GM18868 (cell line): ENCODE data around the gene LRRC70.

ENCODE experiments used
- ATAC-seq: cut with Tn5 transposase; IDR thresholded peaks from one replicate; pipeline ENCODE4 v1.9.1; 2021; ENCODE audit warnings: mild to moderate bottlenecking, moderate library complexity; ENCODE audit not compliant: unreplicated experiment

Gene LRRC70

DNA sequence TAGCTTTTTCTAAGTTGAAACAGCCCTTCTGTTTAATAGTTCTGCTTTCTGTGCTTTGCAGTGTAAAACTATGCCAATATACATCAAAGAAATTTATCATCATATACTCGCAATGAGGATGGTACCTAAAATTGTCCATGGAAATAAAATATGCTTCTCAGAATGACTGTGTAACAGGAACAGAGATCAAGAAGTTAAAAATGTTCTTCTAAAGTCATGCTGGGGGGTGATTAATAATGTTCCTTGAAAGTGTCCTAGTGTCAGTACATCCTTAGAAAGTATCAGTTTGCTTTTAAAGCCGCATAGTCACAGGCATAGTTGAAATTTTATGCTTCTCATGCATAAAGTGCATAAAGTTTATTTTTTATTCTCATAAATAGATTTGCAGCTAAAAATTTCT lies 4.0 kb upstream of the LRRC70 start:
- ATAC-seq = peak; percentile 67

DNA sequence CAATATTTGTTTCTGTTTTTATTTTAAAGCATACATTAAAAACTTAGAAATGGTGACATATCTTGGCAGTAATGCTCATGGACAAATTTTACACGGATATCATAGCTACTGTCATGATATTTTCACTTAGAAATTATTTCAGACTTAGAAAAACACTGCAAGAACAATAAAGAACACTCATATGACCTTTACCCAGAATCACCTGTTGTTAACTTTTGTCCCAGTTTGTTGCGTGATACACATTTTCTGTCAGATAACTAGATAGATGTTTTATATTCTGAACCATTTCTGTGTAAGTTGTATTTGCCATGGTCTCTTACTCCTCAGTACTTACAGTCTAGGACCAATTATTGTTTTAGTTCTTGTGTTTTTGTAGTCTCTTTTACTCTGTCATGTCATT lies 3.6 kb upstream of the LRRC70 start:
- no peak for ATAC-seq

DNA sequence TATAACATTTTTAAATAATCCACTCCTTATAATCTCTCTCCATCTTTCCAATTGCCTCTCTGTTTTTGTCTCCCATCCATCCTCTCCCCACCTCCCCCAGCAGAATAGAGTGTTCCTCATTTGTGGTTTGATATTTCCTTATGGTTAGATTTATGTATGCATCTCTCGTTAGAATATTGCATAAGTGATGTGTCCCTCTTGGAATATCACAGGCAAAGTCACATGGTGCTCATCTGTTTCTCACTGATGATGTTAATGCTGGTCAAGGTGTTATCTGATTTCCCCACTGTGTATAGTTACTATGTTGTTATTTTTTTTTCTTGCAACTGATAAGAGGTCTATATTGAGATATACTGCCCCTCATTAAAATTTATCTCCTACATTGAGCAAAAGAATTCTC lies 3.1 kb upstream of the LRRC70 start:
- ATAC-seq = no peak

DNA sequence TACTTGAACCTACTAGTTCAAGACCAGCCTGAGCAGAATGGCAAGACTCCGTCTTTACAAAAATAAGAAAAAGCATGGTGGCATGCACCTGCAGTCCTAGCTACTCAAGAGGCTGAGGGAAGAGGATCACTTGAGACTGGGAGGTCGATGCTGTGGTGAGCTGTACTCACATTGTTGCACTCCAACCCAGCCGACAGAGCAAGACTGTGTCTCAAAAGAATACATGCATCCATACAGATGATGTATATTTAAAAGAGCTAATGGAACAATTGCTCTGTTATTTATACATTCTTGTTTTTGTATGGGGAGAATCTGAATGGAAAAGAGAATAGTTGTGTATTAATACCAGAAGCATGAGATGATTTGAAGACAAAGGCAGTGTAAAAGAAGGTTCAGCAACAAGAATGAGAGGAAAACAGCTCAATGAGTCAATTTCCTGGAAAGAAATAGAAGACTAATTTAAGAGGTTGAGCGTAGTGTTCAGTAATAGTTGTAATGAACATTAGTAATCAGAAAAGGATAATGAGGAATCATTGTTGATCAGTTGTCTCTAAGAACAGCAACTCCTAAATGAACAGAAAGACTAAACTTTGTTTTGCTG lies 1.9 kb upstream of the LRRC70 start:
- ATAC-seq = no peak

DNA sequence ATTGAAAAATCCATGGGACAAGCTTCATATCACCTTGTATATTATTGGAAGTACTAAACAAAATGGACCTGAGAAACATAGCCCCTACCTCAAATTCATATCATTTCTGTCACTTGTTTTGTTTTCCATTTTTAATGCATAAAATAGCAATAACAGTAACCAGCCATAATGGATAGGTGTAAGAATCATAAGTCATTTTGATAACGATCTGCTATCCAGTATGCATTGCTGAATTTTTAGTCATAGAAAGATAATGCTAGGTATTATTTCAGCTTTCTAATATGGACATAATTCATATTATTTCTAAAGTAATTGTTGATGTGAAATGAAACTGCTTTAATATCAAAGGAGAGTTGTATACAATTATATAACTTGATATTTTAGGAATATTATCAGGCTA lies 1.1 kb upstream of the LRRC70 start:
- ATAC-seq = no peak

DNA sequence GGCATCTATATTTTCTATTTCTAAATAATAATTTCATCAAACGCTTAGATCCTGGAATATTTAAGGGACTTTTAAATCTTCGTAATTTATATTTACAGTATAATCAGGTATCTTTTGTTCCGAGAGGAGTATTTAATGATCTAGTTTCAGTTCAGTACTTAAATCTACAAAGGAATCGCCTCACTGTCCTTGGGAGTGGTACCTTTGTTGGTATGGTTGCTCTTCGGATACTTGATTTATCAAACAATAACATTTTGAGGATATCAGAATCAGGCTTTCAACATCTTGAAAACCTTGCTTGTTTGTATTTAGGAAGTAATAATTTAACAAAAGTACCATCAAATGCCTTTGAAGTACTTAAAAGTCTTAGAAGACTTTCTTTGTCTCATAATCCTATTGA lies 1.1 kb downstream of the LRRC70 start:
- ATAC-seq = no peak

DNA sequence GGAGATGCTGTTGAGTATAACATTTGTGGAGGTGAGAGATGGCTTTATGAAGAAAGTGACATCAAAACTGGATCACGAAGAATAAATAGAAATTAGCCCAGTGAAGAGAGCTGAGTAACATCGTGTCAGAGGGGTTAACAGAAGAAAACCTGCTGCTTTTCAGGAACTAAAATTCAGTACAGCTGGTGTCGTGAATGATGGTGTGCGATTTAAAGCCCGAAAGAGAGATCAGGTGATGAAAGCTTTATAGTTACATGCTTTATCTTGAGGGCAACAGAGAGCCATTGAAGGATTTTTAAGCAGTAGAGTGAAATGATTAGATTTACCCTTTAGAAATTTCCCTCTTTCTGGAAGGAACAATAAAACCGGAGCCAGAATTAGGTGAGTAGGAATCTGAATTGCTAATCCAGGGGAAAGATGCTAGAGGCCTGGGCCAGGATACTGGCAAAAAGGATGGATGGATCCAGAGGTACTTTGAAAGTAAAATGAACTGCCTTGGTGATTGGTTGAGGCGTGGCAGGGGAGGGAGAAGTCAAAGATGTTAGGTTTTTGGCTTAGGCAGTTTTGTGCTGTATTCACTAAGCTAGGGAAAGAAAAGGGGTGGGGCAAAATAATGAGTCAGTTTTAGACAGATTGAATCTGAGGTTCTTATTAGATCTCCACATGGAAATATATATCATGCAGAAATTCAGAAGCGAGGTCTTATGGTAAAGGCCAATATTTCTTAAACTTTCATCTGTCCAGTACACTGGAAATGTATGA lies 3.4 kb downstream of the LRRC70 start:
- ATAC-seq = no peak

DNA sequence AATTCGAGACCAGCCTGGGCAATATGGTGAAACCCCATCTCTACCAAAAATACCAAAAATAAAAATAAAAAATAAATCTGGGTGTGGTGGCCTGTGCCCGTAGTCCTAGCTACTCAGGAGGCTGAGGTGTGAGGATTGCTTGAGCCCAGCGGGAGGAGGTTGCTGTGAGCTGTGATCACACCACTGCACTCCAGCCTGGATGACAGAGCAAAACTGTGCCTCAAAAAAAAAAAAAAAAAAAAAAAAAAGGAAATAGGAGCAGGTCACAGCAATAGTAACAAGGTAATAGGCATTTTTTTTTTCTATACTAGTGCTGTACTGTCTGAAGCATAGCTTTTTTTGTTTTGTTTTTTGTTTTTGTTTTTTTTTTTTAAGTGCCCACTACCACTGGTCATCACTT lies 5.8 kb downstream of the LRRC70 start:
- ATAC-seq = no peak

DNA sequence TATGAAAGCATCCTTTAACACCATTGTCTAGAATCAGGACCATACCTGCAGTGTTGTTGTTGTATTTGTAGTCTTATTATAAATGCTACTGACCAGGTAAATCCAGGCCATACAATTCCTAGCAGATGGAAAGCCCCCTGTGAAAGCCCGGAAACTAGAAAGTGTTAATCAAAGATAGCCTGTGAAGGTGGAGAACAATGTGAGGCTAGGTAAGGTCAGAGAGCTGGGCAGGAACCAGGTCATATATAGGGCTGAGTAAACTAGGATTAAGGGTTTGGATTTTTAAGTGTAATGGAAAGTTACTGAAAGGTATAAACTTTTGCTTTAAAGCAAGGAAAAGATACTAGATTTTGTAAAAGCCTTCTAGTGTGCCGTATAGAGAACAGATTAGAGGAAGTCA lies 6.7 kb downstream of the LRRC70 start:
- ATAC-seq = no peak

DNA sequence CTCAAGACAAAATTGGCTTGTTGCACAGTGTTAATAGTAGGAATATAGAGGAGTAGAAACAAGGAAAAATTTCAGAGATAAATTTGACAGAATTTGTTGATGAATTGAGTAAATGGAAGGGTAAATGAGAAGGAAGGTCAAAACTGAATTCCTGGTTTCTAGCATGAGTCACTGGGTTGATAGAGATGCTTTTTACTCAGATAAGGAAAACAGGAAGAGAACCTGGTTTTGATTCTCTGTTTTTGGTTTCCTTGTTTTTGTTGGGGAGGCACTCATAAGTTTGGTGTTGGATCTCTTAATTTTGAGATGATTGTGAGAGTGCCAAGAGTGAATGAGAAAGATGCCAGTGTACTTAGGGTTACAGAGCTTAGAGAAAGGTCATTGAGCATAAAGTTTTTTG lies 7.1 kb downstream of the LRRC70 start:
- ATAC-seq = no peak

DNA sequence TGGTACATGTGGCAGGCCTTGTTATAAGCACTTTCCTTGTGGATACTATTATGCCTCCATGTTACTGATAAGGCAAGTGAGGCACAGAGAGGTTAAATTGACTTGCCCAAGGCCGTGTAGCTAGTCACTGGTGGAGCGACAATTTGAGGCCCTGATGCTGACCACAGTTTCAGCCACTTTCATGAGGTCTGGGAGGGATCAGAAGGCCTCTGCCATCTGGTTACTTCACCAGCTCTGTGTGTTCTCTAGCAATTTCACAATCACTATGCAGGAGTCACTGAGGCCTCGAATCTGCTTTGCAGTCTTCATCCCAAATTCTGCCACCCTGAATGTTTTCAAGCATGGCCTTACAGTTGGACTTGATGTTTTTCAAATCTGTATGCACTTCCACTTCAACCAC lies 9.1 kb downstream of the LRRC70 start:
- no peak for ATAC-seq

DNA sequence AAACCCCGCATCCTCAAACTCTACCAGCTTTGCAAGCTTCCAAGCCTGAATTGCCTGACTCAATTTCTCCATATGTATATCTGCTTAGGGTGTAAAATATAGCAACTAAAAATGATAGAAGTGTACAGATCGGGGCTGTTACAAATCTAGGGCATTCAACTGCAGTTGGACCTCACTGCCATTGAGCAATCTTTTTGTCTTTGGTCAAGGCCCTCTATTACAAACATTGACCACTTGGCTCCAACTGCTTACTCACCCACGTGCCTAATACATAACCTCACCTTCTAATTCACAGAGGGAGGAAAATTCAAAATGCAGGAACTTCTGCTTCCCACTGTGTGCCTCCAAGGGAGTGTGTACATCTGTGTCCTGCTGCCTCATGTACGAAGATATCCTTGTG lies 10.0 kb downstream of the LRRC70 start:
- no peak for ATAC-seq

DNA sequence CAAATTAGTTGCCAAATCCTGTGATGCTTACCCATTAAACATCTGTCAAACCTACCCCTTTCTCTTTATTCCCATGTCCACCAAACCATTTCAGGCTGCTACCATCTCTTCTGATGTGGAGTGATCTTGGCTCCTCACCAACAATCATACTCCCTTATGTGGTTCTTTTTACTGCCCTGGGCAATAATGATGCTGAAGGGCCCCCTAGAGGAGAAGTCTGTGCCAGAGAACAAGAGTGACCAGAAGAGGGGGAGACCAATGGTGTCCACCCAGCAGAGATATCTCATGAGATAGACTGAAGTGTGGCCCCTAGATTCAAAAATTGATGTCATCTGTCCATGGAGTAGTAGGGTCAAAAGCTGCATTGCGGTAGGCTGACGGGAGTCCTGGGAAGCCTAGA lies 10.9 kb downstream of the LRRC70 start:
- no peak for ATAC-seq

DNA sequence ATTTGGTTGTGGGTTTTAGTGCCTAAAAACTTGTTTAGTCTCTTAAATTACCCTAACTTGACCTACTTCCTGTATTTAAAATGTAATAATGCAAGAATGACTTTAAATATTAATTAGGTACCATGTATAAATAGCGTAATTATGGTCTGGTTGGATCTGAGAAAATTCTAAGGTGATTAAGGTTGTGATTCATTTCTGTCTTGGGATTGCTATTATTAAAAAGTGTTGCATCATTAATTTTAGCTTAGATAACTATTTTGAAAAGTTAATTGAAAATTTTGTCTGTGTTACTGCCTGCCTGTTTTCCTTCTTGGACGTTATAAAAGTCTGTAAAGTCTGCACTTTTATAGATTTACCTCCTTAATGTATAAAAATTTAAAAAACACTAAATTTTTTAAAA lies 11.8 kb downstream of the LRRC70 start:
- ATAC-seq = no peak

DNA sequence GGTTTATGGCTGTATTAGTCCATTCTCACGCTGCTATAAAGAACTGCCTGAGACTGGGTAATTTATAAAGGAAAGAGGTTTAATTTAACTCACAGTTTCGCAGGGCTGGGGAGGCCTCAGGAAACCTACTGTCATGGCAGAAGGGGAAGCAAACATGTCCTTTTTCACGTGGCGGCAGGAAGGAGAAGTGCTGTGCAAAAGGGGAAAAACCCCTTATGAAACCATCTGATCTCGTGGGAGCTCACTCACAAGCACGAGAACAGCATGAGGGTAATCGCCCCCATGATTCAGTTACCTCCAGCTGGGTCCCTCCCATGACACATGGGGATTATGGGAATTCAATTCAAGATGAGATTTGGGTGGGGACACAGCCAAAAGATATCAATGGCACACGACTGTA lies 13.9 kb downstream of the LRRC70 start:
- ATAC-seq = no peak

DNA sequence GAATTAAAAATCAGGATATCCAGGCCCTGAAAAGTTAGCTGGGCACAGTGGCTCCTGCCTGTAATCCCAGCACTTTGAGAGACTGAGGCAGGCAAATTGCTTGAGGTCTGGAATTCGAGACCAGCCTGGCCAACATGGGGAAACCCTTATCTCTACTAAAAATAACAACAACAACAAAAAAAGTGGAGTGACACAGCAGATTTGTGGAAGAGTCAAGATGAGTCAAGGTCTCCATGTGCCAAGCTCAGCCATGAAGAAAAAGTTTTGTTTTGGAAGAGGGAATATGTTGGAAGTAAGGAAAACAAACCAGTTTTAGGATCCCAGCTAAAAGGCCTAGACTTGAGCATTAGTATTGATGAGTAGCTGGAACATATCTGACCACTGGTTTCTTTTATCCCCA lies 14.7 kb downstream of the LRRC70 start:
- ATAC-seq = no peak

DNA sequence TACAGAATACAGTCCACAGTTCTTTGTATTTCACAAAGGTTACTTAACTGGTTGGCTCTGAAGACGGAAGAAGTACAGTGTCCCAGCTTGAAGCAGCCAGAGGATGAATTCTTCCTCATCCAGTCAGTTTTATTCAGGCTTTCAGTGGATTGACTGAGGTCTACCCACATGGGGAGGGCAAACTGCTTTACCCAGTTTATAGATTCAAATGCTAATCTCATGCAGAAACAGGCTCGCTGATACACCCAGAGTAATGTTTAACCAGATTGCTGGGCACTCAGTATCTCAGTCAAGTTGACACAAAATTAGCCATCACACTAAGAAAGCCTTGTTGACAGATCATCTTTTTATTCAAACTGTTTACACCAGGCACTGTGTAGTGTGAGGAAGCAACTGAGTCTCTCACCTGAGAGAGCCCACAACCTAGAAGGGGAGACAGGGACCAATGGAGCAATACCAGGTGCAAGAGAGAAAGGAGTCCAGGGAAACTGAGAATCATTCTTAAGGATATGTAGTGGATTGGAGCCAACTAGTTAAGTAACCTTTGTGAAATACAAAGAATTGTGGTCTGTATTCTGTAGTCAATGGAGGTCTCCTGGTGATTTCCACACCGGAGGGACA lies 15.9 kb downstream of the LRRC70 start:
- ATAC-seq = no peak

DNA sequence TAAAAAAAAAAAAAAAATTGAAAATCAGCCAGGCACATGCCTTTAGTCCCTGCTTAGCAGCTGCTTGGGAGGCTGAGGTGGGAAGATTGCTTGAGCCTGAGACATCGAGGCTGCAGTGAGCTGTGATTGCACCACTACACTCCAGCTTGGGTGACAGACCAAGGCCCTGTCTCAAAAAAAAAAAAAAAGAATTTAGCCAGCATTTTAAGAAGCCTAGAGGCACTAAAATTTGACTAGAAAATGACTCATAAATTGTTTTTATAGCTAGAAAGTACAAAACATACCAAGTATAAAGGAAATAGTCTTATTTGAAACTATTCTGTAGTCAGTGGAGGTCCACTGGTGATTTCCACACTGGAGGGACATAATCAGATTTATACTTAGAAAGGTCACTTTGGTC lies 17.5 kb downstream of the LRRC70 start:
- no peak for ATAC-seq

DNA sequence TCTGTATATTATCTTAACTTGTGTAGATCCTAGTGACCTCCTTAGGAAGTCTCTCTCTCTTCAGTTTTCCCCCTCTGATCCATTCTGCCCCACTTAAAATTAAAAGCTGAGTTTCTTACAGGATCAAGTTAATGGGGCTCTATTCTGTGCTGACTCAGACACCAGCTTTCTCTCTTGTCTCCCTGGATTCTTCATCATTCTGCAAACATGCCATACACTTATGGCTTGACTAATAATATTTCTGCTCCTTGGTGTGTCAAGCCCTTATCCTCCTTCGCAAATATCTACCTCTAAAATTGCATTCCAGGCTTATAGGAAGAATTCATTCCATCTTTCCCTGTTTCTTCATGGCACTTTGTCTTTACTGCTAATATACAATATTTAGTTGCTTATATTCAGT lies 18.1 kb downstream of the LRRC70 start:
- ATAC-seq = no peak

DNA sequence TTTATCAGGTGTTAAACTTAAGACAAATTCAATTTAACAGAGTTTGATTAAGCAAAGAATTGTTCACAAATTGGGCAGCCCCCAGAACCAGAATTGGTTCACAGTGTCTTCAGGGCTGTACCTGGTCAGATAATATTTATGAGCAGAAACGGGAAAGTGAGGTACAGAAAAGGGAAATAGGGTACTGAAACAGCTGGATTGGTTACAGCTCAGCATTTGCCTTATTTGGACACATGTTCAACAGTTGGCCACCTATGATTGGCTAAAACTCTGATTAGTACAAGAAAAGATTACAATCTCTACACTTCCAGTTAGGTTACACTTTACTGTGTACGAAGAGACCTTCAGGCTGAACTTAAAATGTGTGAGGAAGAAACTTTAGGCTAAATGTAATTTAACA lies 18.7 kb downstream of the LRRC70 start:
- ATAC-seq = no peak

DNA sequence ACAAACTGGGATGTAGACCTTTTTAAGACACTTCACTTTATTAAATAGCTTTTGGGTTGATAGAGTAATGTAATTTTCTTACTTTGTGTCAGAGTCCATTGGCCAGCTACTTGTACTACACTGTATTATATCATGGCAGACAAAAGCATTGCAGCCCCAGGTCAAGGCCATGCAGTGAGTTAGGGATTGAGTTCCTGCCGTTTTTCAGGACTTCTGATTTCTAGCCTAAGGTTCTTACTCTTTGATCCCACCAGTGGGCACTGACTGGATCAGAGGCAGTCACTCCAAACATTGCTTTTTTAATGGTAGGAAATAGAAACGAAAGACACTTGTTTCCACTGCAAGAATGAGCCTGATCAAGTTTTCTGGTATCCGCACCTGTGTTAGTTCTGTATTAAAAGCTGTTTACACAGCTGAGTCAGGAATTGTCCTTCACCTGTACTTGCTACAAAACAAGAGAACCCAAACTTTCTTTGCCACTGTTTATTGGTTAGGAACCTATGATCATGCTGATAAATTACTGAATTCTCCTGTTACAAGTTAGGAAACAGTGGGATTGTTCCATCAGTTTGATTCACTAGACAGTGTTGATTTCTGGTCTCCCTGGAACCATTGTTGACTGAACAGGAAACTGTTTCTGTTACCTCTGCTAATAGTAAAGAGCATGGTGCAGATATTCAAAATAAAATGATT lies 22.1 kb downstream of the LRRC70 start:
- no peak for ATAC-seq

DNA sequence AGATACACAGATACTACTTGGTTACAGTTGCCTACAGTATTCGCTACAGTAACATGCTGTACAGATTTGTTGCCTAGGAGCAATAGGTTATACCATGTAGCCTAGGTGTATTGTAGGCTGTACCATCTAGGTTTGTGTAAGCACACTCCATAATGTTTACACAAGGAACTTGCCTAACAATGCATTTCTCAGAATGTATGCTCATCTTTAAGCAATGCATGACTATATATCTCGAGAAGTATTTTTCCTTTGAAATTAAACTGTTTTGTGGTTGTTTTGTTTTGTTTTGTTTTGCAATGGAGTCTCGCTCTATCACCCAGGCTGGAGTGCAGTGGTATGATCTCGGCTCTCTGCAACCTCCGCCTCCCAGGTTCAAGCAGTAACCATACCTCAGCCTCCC lies 25.3 kb downstream of the LRRC70 start:
- no peak for ATAC-seq
